Measurements from ENCODE around the gene EHMT1. TPM values are rescaled to one million over a fixed set of nuclear protein-coding genes. Genes with fewer than 3 reads are reported as not detected.
A peak's percentile ranks its signal among the peaks of the same experiment; 100 is the strongest.

Gene EHMT1
- total RNA-seq, 6 experiments from 2014 or later: 41.0 to 116 (median 46.9) TPM

DNA sequence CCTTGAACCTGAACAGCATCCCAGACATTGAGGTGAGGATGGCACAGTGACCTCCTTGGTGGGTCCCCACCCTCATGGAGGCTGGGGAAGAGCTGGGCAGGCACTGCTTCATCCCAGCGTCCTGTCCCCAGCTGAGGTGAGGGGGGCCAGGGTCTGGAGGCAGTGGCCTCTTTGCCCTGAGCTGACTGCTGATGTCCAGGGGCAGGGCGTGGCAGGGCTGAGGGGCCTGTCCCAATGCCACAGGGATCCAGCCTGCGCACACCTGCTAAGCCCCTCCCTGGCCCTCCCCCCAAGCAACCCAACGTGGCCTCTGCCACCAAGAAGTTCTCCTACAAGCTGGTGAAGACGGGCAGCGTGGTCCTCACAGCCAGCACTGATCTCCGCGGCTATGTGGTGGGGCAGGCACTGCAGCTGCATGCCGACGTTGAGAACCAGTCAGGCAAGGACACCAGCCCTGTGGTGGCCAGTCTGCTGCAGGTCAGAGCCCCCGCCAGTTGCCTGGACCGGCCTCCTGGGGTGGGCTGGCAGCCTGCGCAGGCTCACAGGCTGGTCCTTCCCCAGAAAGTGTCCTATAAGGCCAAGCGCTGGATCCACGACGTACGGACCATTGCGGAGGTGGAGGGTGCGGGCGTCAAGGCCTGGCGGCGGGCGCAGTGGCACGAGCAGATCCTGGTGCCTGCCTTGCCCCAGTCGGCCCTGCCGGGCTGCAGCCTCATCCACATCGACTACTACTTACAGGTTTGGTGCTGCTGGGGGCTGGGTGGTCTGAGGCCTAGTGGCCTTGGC, 4.9 kb upstream of the EHMT1 start:
- Mint-ChIP-seq H3K4me1 (ENCODE audit: low read depth) (peaks cover 36% of the 10 kb centered on the region), H3K27ac (peak overlapping the region; percentile 93), H3K27me3 (ENCODE audit: insufficient read depth) (peaks cover 5% of the 10 kb centered on the region), H3K36me3 (ENCODE audit: low read depth) (peaks cover 12% of the 10 kb centered on the region), H3K9me3 (no peaks in the 10 kb centered on the region), H3K4me3 (no peak overlapping the region)
- TF ChIP-seq, protein P1, sequence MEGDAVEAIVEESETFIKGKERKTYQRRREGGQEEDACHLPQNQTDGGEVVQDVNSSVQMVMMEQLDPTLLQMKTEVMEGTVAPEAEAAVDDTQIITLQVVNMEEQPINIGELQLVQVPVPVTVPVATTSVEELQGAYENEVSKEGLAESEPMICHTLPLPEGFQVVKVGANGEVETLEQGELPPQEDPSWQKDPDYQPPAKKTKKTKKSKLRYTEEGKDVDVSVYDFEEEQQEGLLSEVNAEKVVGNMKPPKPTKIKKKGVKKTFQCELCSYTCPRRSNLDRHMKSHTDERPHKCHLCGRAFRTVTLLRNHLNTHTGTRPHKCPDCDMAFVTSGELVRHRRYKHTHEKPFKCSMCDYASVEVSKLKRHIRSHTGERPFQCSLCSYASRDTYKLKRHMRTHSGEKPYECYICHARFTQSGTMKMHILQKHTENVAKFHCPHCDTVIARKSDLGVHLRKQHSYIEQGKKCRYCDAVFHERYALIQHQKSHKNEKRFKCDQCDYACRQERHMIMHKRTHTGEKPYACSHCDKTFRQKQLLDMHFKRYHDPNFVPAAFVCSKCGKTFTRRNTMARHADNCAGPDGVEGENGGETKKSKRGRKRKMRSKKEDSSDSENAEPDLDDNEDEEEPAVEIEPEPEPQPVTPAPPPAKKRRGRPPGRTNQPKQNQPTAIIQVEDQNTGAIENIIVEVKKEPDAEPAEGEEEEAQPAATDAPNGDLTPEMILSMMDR (IDR thresholded peaks at IDR 0.05): no peak
- no peak for DNase-seq

DNA sequence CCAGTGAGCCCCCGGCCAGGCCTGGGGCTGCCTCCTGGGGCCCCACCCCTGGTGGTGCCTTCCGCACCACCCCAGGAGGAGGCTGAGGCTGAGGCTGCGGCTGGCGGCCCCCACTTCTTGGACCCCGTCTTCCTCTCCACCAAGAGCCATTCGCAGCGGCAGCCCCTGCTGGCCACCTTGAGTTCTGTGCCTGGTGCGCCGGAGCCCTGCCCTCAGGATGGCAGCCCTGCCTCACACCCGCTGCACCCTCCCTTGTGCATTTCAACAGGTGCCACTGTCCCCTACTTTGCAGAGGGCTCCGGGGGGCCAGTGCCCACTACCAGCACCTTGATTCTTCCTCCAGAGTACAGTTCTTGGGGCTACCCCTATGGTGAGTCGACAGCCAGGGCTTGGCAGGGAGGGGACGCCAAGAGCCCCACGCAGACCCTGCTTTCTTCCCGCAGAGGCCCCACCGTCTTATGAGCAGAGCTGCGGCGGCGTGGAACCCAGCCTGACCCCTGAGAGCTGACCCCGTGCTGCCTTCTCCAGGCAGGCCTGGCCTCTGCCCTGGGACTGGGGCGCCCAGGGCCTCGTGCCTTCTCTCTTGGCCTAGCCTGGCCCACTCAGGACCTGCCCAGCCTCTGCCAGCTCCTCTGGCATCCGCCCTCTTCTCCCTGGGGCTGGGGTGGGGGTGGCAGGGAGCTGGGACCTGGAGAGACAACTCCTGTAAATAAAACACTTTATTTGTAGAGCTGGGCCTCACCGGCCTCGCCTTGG, 4.0 kb upstream of the EHMT1 start:
- no peak overlapping the region for H3K4me3 Mint-ChIP-seq
- peaks cover 12% of the 10 kb centered on the region for H3K36me3 Mint-ChIP-seq (ENCODE audit: low read depth)
- no peak for DNase-seq
- no peak overlapping the region for H3K27ac Mint-ChIP-seq
- H3K9me3 Mint-ChIP-seq: no peaks in the 10 kb centered on the region
- TF ChIP-seq, protein P1 (IDR thresholded peaks at IDR 0.05): peak; percentile 46
- H3K4me1 Mint-ChIP-seq (ENCODE audit: low read depth): peaks cover 40% of the 10 kb centered on the region
- peaks cover 9% of the 10 kb centered on the region for H3K27me3 Mint-ChIP-seq (ENCODE audit: insufficient read depth)

DNA sequence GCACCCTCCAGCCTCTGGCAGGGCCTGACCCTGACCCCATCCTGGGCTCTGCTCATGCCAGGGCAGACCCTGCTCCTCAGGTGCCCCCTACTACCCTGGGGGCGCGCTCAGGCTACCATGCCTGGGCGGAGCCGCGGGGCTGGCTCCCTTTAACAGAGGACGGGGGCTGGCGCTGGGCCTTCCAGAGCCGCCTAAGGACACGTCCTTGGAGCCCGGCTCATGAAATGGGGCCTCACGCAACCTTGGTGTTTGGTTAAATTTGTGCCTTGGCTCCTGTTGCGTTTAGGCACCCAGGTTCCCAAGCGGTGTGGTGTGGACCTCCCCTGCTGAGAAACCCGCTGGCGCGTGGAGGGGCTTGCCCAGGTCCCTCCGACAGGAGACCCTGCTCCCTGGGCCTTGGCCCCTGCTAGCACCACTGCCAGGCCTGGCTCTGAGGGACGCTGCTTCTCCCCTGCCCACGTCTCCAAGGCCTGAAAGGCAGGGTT, 3.4 kb upstream of the EHMT1 start:
- no peaks in the 10 kb centered on the region for H3K9me3 Mint-ChIP-seq
- H3K4me1 Mint-ChIP-seq (ENCODE audit: low read depth): peaks cover 46% of the 10 kb centered on the region
- H3K4me3 Mint-ChIP-seq: no peak overlapping the region
- TF ChIP-seq, protein P1 (IDR thresholded peaks at IDR 0.05): no peak
- H3K36me3 Mint-ChIP-seq (ENCODE audit: low read depth): peaks cover 12% of the 10 kb centered on the region
- no peak overlapping the region for H3K27ac Mint-ChIP-seq
- peaks cover 9% of the 10 kb centered on the region for H3K27me3 Mint-ChIP-seq (ENCODE audit: insufficient read depth)
- DNase-seq: no peak

DNA sequence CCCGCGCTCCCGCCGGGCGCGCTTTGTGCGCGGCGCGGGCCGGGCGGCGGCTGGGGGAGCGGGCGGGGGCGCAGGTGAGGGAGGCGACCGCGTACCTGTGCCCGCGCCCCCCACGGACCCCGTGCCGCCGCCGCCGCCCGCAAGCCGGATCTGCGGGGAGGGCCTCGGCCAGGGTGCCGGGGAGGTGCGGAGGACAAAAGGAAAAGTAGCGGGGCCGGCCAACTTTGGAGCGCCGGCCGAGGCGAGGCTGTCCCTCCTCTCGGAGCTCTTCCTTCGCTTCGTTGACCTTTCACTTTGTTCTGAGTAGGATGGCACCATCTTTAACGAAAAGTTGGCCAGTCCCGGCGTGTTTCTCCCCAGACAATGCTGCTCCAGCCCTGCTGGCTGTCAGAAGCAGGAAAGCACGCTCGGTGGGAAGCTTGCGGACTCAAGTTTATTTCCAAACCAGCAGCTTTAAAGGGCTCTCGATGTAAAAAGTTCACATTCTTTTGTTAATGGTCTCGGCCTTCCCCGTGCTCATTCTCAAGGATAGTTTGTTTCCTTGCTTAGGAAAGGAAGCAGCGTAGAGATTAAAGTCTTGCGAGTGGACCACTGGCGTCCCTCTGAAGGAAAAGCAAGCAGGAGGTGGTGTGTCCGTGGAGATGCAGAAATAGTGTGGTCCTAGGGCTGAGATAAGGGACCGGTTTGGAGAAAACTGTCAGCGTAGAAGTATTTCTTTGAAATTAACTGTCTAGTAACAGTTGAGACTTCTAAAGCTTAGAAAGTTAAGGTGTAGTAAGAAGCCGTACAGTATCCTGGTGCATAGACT, 639 bp downstream of the EHMT1 start:
- Mint-ChIP-seq H3K27ac (peak overlapping the region; percentile 91), H3K27me3 (ENCODE audit: insufficient read depth) (peaks cover 6% of the 10 kb centered on the region), H3K36me3 (ENCODE audit: low read depth) (peaks cover 19% of the 10 kb centered on the region), H3K4me3 (peak overlapping the region; percentile 96), H3K4me1 (ENCODE audit: low read depth) (peaks cover 31% of the 10 kb centered on the region), H3K9me3 (no peaks in the 10 kb centered on the region)
- peak; percentile 27 for DNase-seq
- TF ChIP-seq, protein P1 (IDR thresholded peaks at IDR 0.05): no peak

DNA sequence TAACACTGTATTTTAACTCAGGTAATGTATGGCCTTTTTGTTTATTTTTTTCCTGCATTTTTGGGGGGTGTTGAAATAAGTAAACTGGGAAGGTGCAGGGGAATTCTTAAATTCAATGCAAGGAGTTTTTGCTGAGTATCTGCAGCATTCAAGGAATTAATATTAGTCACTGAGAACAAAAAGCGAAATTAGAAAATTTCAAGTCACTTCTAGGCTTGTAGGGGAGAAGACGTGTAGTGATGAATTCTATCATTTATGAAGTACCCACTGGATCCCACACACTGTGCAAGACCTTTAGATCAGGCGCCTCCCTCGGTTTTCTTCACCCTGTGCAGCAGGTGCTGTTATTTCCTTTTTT, 1.2 kb downstream of the EHMT1 start:
- no peak for DNase-seq
- H3K27ac Mint-ChIP-seq: peak overlapping the region; percentile 91
- peaks cover 16% of the 10 kb centered on the region for H3K36me3 Mint-ChIP-seq (ENCODE audit: low read depth)
- TF ChIP-seq, protein P1 (IDR thresholded peaks at IDR 0.05): no peak
- peaks cover 31% of the 10 kb centered on the region for H3K4me1 Mint-ChIP-seq (ENCODE audit: low read depth)
- no peaks in the 10 kb centered on the region for H3K9me3 Mint-ChIP-seq
- H3K27me3 Mint-ChIP-seq (ENCODE audit: insufficient read depth): peaks cover 7% of the 10 kb centered on the region
- H3K4me3 Mint-ChIP-seq: peak overlapping the region; percentile 96

Measured in HFFc6 (cell line).